SK-N-SH (cell line): Measurements from ENCODE around the gene RMND1. TPM values are rescaled to one million over a fixed set of nuclear protein-coding genes. Genes with fewer than 3 reads are reported as not detected.

Experiments
- CTCF ChIA-PET: fragments of 300-600, 350-600 bp; formaldehyde crosslinking; extraction: SDS; loops from one replicate; lab custom pipeline; 2021; lab: Yijun Ruan, JAX
- POLR2A ChIA-PET: fragments of 350-600 bp; sonication (Branson Sonifier 250); formaldehyde crosslinking; extraction: SDS; loops from one replicate; lab custom pipeline; 2020; ENCODE audit warnings: antibody characterized with exemption, inconsistent platforms; lab: Yijun Ruan, JAX
- DNase-seq: peaks from one replicate; pipeline ENCODE4 v3.0.0; 2012
- H2AFZ ChIP-seq: fragments of 200-600 bp; sonication (generic); 2 replicates; pipeline ENCODE4 v1.8.1; 2016; ENCODE audit warnings: antibody characterized with exemption, mild to moderate bottlenecking, low read depth
- H3F3A ChIP-seq: fragments of 200-600 bp; sonication (generic); replicated peaks from 2 replicates; pipeline ENCODE3; 2016; ENCODE audit warnings: antibody characterized with exemption, mild to moderate bottlenecking; ENCODE audit not compliant: insufficient read depth
- H3K27ac ChIP-seq, 2 experiments: fragments of 200-500 bp in 1 of 2; fragments of 200-600 bp in 1 of 2; sonication (Bioruptor generic) in 1 of 2; sonication (generic), shearing (Covaris generic) in 1 of 2; 2 replicates each; pipeline versions ENCODE4 v1.5.1 to v1.6.1; 2014 to 2016; ENCODE audit warnings: low read depth in 2 of 2, inconsistent platforms in 1 of 2, low read length in 1 of 2, mild to moderate bottlenecking in 1 of 2, mixed read lengths in 1 of 2
- H3K27me3 ChIP-seq: fragments of 200-600 bp; sonication (generic), shearing (Covaris generic); 2 replicates; pipeline ENCODE4 v1.6.1; 2016; ENCODE audit warnings: mixed run types; ENCODE audit not compliant: insufficient read depth
- H3K36me3 ChIP-seq, 2 experiments: fragments of 200-500 bp in 1 of 2; fragments of 200-600 bp in 1 of 2; sonication (Bioruptor generic) in 1 of 2; sonication (generic) in 1 of 2; replicated peaks in 1 of 2; 2 replicates each; pipeline versions ENCODE3 to v1.5.1; 2014 to 2016; ENCODE audit warnings: low read length in 1 of 2, mild to moderate bottlenecking in 1 of 2; ENCODE audit not compliant: insufficient read depth in 2 of 2, control insufficient read depth in 1 of 2
- H3K4me1 ChIP-seq, 2 experiments: fragments of 200-500 bp in 1 of 2; fragments of 200-600 bp in 1 of 2; sonication (Bioruptor generic) in 1 of 2; sonication (generic), shearing (Covaris generic) in 1 of 2; 2 replicates each; pipeline versions ENCODE4 v1.5.1 to v1.6.1; 2014 to 2016; ENCODE audit warnings: low read depth in 1 of 2, low read length in 1 of 2, mixed run types in 1 of 2; ENCODE audit not compliant: insufficient read depth in 2 of 2, control insufficient read depth in 1 of 2
- H3K4me2 ChIP-seq: fragments of 200-600 bp; sonication (generic), shearing (Covaris generic); 2 replicates; pipeline ENCODE4 v1.6.1; 2017; ENCODE audit warnings: mixed run types
- H3K4me3 ChIP-seq, 2 experiments: fragments of 200-500 bp in 1 of 2; fragments of 200-600 bp in 1 of 2; sonication (Bioruptor generic) in 1 of 2; sonication (generic), shearing (Covaris generic) in 1 of 2; 2 replicates each; pipeline versions ENCODE4 v1.5.1 to v1.8.1; 2014 to 2016; ENCODE audit warnings: low read depth in 2 of 2, inconsistent platforms in 1 of 2, low read length in 1 of 2, mild to moderate bottlenecking in 1 of 2, mixed read lengths in 1 of 2, moderate library complexity in 1 of 2
- H3K79me2 ChIP-seq: fragments of 200-600 bp; sonication (generic); 2 replicates; pipeline ENCODE4 v1.8.1; 2017; ENCODE audit warnings: mild to moderate bottlenecking; ENCODE audit not compliant: insufficient read depth
- H3K9ac ChIP-seq: fragments of 200-600 bp; sonication (generic); 2 replicates; pipeline ENCODE4 v1.6.1; 2017; ENCODE audit warnings: mixed run types
- H3K9me2 ChIP-seq: fragments of 200-600 bp; sonication (generic); 2 replicates; pipeline ENCODE4 v1.6.1; 2017; ENCODE audit warnings: mixed run types
- H3K9me3 ChIP-seq: fragments of 200-600 bp; sonication (generic); 2 replicates; pipeline ENCODE4 v1.6.1; 2017; ENCODE audit warnings: mixed run types, mild to moderate bottlenecking, moderate library complexity
- H4K20me1 ChIP-seq: fragments of 200-600 bp; sonication (generic); 2 replicates; pipeline ENCODE4 v1.6.1; 2017; ENCODE audit warnings: mild to moderate bottlenecking, mixed run types; ENCODE audit not compliant: insufficient read depth
- CHD2 ChIP-seq: fragments of 150-350 bp; IDR thresholded peaks from 2 replicates; pipeline ENCODE4 v1.6.1; 2018; ENCODE audit warnings: low read length; ENCODE audit not compliant: partially characterized antibody
- ELF1 ChIP-seq: IDR thresholded peaks from 2 replicates; pipeline ENCODE4 v1.4.0; 2012
- EP300 ChIP-seq, 2 experiments: IDR thresholded peaks; 2 replicates each; pipeline versions ENCODE4 v1.4.0 to v1.6.1; 2012; ENCODE audit warnings: borderline replicate concordance in 1 of 2, low read depth in 1 of 2, low read length in 1 of 2
- EZH2phosphoT487 ChIP-seq: fragments of 200-600 bp; sonication (generic); IDR thresholded peaks from 2 replicates; pipeline ENCODE4 v1.6.1; 2017; ENCODE audit warnings: low read depth, mixed run types, mild to moderate bottlenecking, antibody characterized with exemption, moderate library complexity, borderline replicate concordance
- FOXM1 ChIP-seq: IDR thresholded peaks from 2 replicates; pipeline ENCODE4 v1.4.0; 2012; ENCODE audit warnings: low read depth, mild to moderate bottlenecking
- MXI1 ChIP-seq: IDR thresholded peaks from 2 replicates; pipeline ENCODE4 v1.6.1; 2012; ENCODE audit warnings: mild to moderate bottlenecking, low read depth, low read length, improper control_type of control experiment
- NRF1 ChIP-seq: IDR thresholded peaks from 2 replicates; pipeline ENCODE4 v1.6.1; 2012; ENCODE audit warnings: low read depth, mild to moderate bottlenecking, low read length
- PBX3 ChIP-seq: IDR thresholded peaks from 2 replicates; pipeline ENCODE4; 2012
- RFX5 ChIP-seq: IDR thresholded peaks from 2 replicates; pipeline ENCODE4 v1.6.1; 2012; ENCODE audit warnings: mild to moderate bottlenecking, improper control_type of control experiment, low read length
- RXRA ChIP-seq: IDR thresholded peaks from 2 replicates; pipeline ENCODE4 v1.4.0; 2012; ENCODE audit warnings: low read depth, mild to moderate bottlenecking, borderline replicate concordance
- SIN3A ChIP-seq: IDR thresholded peaks from 2 replicates; pipeline ENCODE4 v1.6.1; 2012; ENCODE audit warnings: low read depth, mild to moderate bottlenecking, low read length, moderate library complexity, borderline replicate concordance
- TAF1 ChIP-seq: IDR thresholded peaks from 2 replicates; pipeline ENCODE4 v1.6.1; 2012; ENCODE audit warnings: low read depth, mild to moderate bottlenecking, low read length, moderate library complexity, borderline replicate concordance
- WGBS: methylation state at CpG from one replicate; pipeline ENCODE4 v1.1.6; 2017; ENCODE audit warnings: low lambda C conversion rate; 5-methylcytosine and 5-hydroxymethylcytosine counted together
- polyA plus RNA-seq, 3 experiments: library from polyadenylated mRNA; depleted of rRNA; stranded (reverse); fragments of >200 nt; gene quantifications; 2 replicates each; pipeline ENCODE4 v1.2.3, GENCODE V29; 2012
- TF ChIP-seq, protein P1 (sequence below): fragments of 150-350 bp; IDR thresholded peaks from 2 replicates; pipeline ENCODE4 v1.6.1; 2017; ENCODE audit warnings: antibody characterized with exemption, low read length, low read depth, borderline replicate concordance
- TF ChIP-seq, protein P2 (sequence below): IDR thresholded peaks from 2 replicates; pipeline ENCODE4 v1.4.0; 2012; ENCODE audit warnings: low read depth, borderline replicate concordance
- TF ChIP-seq, protein P3 (sequence below): fragments of 200-600 bp; sonication (generic); IDR thresholded peaks from 2 replicates; pipeline ENCODE4 v1.6.1; 2017; ENCODE audit warnings: antibody characterized with exemption, mild to moderate bottlenecking, moderate library complexity

Gene RMND1
- polyA plus RNA-seq, 1 of the 3 experiments (the other 2 are of a cell fraction) = 14.8 TPM

DNA sequence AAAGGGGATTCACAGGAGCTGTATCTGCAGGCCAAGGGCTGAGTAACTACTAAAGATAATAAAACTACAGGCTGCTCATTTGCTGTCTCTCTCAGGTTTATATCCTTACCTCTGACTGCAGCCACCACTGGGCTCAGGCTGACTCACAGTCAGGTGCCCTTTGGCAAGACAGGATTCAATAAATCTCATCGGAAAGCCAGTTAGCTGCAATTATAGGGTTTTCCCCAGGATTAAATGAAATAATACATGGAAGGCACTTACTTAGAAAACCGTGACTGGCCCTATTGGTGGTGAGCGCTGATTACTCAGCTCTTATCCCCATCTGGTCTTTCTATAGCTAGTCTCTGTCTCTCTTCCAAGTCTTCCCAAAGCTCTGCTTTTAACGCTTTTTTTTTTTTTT, 26.4 kb downstream of the RMND1 start:
- ChIA-PET CTCF (interaction anchor here (2.0 kb wide), 1 partner anchor 20 kb away, joined by 8 read pairs; no protein-coding TSS in a partner anchor), POLR2A (no interaction called here)
- H3F3A ChIP-seq = peaks cover 18% of the 10 kb centered on the region
- no peak for DNase-seq
- H3K79me2 ChIP-seq = 0 out of 2 replicates have a peak, but pooled peaks cover 3% of the 10 kb centered on the region
- H3K4me3 ChIP-seq = no peak overlapping the region
- 75% methylated on average over 4 of the region's 4 CpGs for WGBS
- H3K9ac ChIP-seq = no peak overlapping the region
- TF ChIP-seq EP300 (IDR thresholded peaks at IDR 0.05; ENCODE audit: borderline replicate concordance in 1 of 2, low read depth in 1 of 2, low read length in 1 of 2) (no peak), FOXM1 (no peak), EZH2phosphoT487 (no peak), PBX3 (no peak), RFX5 (no peak), SIN3A (no peak), RXRA (no peak), ELF1 (no peak), NRF1 (no peak), MXI1 (no peak), CHD2 (no peak), TAF1 (no peak)
- TF ChIP-seq, protein P1, sequence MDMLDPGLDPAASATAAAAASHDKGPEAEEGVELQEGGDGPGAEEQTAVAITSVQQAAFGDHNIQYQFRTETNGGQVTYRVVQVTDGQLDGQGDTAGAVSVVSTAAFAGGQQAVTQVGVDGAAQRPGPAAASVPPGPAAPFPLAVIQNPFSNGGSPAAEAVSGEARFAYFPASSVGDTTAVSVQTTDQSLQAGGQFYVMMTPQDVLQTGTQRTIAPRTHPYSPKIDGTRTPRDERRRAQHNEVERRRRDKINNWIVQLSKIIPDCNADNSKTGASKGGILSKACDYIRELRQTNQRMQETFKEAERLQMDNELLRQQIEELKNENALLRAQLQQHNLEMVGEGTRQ = no peak
- TF ChIP-seq, protein P2, sequence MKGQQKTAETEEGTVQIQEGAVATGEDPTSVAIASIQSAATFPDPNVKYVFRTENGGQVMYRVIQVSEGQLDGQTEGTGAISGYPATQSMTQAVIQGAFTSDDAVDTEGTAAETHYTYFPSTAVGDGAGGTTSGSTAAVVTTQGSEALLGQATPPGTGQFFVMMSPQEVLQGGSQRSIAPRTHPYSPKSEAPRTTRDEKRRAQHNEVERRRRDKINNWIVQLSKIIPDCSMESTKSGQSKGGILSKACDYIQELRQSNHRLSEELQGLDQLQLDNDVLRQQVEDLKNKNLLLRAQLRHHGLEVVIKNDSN = no peak
- TF ChIP-seq, protein P3, sequence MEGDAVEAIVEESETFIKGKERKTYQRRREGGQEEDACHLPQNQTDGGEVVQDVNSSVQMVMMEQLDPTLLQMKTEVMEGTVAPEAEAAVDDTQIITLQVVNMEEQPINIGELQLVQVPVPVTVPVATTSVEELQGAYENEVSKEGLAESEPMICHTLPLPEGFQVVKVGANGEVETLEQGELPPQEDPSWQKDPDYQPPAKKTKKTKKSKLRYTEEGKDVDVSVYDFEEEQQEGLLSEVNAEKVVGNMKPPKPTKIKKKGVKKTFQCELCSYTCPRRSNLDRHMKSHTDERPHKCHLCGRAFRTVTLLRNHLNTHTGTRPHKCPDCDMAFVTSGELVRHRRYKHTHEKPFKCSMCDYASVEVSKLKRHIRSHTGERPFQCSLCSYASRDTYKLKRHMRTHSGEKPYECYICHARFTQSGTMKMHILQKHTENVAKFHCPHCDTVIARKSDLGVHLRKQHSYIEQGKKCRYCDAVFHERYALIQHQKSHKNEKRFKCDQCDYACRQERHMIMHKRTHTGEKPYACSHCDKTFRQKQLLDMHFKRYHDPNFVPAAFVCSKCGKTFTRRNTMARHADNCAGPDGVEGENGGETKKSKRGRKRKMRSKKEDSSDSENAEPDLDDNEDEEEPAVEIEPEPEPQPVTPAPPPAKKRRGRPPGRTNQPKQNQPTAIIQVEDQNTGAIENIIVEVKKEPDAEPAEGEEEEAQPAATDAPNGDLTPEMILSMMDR = no peak
- H3K36me3 ChIP-seq = peaks cover 54 to 68% of the 10 kb centered on the region in 2 experiments
- H3K9me3 ChIP-seq = no peaks in the 10 kb centered on the region
- no peak overlapping the region for H2AFZ ChIP-seq
- no peak overlapping the region for H3K27ac ChIP-seq
- no peaks in the 10 kb centered on the region for H3K9me2 ChIP-seq
- no peaks in the 10 kb centered on the region for H4K20me1 ChIP-seq
- H3K27me3 ChIP-seq = no peaks in the 10 kb centered on the region
- H3K4me2 ChIP-seq = no peak overlapping the region
- H3K4me1 ChIP-seq = no peaks in the 10 kb centered on the region
